Skeletal muscle tissue (tissue), 4 donors: ENCODE measurements around the gene FGFRL1. TPM values are rescaled to one million over a fixed set of nuclear protein-coding genes. Genes with fewer than 3 reads are reported as not detected.
"Not testable (repeated sequence)": the region's sequence is repeated elsewhere in the genome, so short reads cannot be mapped to it uniquely, and the experiment has no call there.

Source experiments
- H3K27ac ChIP-seq: one replicate; pipeline ENCODE4 v1.7.0; 2013; ENCODE audit warnings: mild to moderate bottlenecking, low read depth, low read length, inconsistent platforms
- H3K27me3 ChIP-seq, 3 donors: one replicate each; pipeline ENCODE4 v1.7.0; 2013; ENCODE audit warnings: low read length in 3 of 3; ENCODE audit not compliant: control insufficient read depth in 3 of 3, insufficient read depth in 3 of 3
- H3K36me3 ChIP-seq, 3 donors: one replicate each; pipeline ENCODE4 v1.7.0; 2013; ENCODE audit warnings: low read length in 3 of 3; ENCODE audit not compliant: control insufficient read depth in 3 of 3, insufficient read depth in 3 of 3
- H3K4me1 ChIP-seq, 3 donors: one replicate each; pipeline ENCODE4 v1.7.0; 2013; ENCODE audit warnings: low read length in 3 of 3, mild to moderate bottlenecking in 3 of 3; ENCODE audit not compliant: control insufficient read depth in 3 of 3, insufficient read depth in 3 of 3
- H3K4me3 ChIP-seq, 3 donors: one replicate each; pipeline ENCODE4 v1.7.0; 2013; ENCODE audit warnings: low read length in 3 of 3
- H3K9ac ChIP-seq, 3 donors: one replicate each; pipeline ENCODE4 v1.7.0; 2013; ENCODE audit warnings: low read length in 3 of 3, mild to moderate bottlenecking in 3 of 3, moderate library complexity in 2 of 3, low read depth in 1 of 3
- H3K9me3 ChIP-seq, 3 donors: one replicate each; pipeline ENCODE4 v1.7.0; 2013; ENCODE audit warnings: low read length in 3 of 3; ENCODE audit not compliant: control insufficient read depth in 3 of 3
- total RNA-seq: library from RNA; depleted of rRNA; stranded (reverse); fragments of >200 nt; gene quantifications from one replicate; pipeline ENCODE4 v1.2.3, GENCODE V29; 2014
- donor health status: Osteomylitis.

The FGFRL1 gene
- total RNA-seq, 1 donor from 2014 or later: 54.3 TPM

DNA sequence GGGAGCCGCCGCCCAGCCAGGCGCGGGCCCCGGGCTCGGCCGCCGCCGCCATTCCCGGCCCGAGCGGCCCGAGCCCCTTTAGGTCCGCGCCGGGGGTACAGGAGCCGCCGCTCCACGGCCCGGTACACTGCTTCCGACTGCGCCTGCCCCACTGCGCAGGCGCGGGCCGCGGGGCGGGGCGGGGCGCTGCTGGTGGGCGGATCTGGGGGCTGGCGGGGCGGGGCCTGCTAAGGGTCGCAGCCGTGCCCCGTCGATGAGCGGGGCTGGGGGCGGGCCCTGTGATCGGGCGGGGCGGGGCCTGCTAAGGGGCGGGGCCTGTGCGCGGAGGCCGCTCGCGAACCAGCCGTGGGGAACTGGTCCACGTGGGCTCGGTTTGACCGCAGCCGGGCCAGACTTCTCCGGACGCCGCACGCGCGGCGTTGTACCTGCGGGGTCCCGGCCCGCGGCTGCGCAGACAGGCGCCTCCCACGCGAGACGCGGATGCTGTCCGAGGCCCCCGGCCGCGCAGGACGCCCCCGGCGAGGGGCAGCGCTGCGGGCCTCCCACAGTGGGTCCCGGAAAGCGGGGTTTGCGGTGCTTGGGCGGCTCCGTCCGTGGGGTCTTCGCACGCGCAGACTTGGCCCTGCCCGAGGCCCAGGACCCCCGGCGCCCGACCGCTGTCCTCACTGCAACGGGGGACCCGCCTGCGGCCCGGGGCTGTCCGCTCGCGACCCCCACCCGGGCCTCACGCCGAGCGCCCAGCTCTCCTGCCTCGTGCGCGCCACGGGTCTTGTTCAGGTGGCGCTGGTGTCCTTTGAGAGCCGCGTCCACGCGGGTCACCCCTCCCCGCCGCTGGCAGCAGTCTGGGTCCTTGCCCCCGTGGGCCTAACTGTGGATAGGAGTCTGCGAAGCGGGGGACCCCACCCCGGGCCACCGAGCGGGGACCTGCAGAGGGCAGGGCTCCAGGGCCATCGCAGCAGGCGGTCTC, 37.7 kb upstream of the FGFRL1 start, which contains the start of gene DGKQ:
Gene DGKQ (minus strand): TSS at position 139 of the 967 bp plus-strand sequence. CDS start 87 bp downstream, at position 52.
- no peak within 1 kb of the TSS for H3K27ac ChIP-seq
- peaks cover 0 to 6% (median 0%) of the 10 kb centered on the region in 3 donors for H3K27me3 ChIP-seq
- peaks cover 20 to 25% (median 21%) of the 10 kb centered on the region in 3 donors for H3K4me1 ChIP-seq

DNA sequence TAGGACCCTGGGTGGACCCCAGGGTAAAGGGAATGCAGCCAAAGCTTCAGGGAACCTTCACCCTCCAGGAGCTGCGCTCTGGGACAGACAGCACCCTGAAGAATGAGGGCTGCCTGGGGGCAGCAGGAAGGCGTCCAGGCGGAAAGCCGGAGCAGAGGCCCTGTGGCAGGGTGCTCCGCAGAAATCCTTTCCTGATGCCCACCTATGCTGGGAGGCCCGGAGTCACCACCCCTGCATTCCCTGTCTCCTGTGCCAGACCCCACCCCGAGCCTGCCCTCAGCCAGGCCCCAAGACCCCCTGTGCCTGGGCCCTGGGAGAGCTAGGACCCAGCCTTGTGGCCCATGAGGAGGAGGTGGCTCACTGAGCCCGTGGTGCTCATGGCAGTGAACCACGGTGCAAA, 36.8 kb upstream of the FGFRL1 start:
- H3K4me3 ChIP-seq: no peak overlapping the region
- no peak overlapping the region for H3K9ac ChIP-seq
- H3K4me1 ChIP-seq: peaks cover 20 to 25% (median 21%) of the 10 kb centered on the region in 3 donors
- peaks cover 0 to 3% (median 0%) of the 10 kb centered on the region in 3 donors for H3K27me3 ChIP-seq
- no peaks in the 10 kb centered on the region for H3K9me3 ChIP-seq
- H3K27ac ChIP-seq: no peak overlapping the region
- no peaks in the 10 kb centered on the region for H3K36me3 ChIP-seq

More for the DNA sequence above, 37.7 kb upstream of the FGFRL1 start, which contains the start of gene DGKQ:
- Histone ChIP-seq H3K36me3 (no peaks in the 10 kb centered on the region), H3K9ac (peak within 1 kb of the TSS; percentile 65 to 82 (median 73)), H3K9me3 (no peaks in the 10 kb centered on the region), H3K4me3 (peak within 1 kb of the TSS; percentile 56 to 82 (median 71))

DNA sequence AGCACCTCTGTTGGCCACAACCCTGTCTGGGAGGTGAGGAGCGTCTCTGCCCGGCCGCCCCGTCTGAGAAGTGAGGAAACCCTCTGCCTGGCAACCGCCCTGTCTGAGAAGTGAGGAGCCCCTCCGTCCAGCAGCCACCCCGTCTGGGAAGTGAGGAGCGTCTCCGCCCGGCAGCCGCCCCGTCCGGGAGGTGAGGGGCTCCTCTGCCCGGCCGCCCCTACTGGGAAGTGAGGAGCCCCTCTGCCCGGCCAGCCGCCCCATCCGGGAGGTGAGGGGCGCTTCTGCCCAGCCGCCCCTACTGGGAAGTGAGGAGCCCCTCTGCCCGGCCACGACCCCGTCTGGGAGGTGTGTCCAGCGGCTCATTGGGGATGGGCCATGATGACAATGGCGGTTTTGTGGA, 35.4 kb upstream of the FGFRL1 start:
- H3K9me3 ChIP-seq, H3K9ac ChIP-seq, H3K27ac ChIP-seq, H3K4me3 ChIP-seq, H3K27me3 ChIP-seq, H3K36me3 ChIP-seq: not testable (repeated sequence)
- peaks cover 19 to 20% (median 19%) of the 10 kb centered on the region in 3 donors for H3K4me1 ChIP-seq

DNA sequence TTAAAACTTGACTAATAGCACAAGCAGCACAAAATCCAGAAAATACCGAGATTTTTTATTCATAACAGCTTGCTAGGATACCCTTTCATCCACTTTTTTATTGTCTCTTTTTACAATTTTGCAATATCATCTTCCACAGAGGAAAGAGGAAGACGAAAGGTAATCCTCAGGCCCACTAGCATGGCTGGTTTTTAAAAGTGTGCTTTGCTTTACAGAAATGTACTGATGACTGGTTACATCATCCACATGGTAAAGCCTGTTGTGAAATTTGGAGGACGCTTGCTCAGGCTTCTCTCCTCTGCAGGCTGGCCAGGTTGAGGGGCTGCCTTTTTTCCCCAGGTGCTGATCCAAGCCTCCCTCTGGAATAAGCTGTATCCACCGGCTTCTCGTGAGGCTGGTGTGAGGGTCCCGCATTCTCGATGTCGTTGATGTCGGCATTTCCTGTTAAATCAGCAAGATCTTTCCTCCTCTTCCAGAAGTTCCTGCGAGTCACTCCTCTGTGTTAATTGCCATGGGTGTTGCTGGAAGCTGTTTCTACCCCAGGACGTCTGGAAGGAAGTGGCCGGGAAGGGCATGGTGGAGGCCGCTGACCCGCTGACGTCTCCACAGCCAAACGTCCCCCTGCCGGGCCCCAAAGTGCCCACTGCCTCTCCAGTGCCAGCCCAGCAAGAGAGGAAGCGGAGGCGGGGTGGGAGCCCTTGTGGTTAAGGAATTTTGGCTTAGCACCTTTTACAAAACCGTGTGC, 32.3 kb upstream of the FGFRL1 start:
- Histone ChIP-seq H3K27me3 (no peaks in the 10 kb centered on the region), H3K4me3 (no peak overlapping the region), H3K36me3 (no peaks in the 10 kb centered on the region), H3K27ac (no peak overlapping the region), H3K4me1 (no peaks in the 10 kb centered on the region), H3K9me3 (no peaks in the 10 kb centered on the region), H3K9ac (no peak overlapping the region)

DNA sequence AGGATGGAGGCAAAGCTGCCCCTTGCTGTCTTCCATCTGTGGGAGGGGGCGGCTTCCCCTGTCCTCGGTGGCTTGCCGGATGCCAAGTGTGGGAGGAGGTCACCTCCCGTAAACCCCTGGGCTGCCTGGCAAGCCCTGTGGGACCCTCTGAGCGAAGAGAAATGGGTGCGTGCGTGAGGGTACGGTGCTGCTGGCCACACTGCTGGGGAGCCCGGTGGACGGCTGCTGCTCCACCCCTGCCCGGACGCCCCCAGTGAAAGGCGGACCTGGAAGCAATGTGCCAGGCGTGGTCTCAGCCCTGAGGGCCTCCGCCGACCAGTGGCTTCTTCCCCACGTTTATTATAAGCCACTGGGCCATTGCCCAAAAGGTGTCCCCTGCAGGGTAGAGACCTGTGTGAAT, 29.1 kb upstream of the FGFRL1 start:
- Histone ChIP-seq H3K36me3 (no peaks in the 10 kb centered on the region), H3K4me3 (no peak overlapping the region), H3K9me3 (no peaks in the 10 kb centered on the region), H3K4me1 (peaks cover 7 to 14% (median 11%) of the 10 kb centered on the region in 3 donors), H3K27ac (no peak overlapping the region), H3K27me3 (no peaks in the 10 kb centered on the region), H3K9ac (no peak overlapping the region)

DNA sequence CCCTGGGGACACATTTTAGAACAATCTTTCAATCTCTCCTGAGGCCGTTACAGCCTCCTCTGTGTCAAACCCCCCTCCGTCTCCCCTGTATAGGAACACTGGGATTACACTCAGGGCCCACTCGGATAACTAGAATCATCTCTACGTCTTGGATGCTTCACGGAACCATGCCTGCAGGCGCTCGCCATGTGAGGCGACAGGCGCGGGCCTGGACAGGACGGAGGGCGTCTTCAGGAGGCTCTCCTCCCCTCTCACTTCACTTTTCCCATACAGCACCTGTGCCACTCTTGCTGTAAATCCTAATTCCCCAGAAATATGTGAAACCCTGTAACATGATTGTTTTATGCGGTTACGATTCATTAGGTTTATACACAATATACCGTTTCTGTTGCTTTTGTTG, 28.6 kb upstream of the FGFRL1 start:
- peaks cover 12 to 20% (median 14%) of the 10 kb centered on the region in 3 donors for H3K4me1 ChIP-seq
- no peak overlapping the region for H3K4me3 ChIP-seq
- no peak overlapping the region for H3K27ac ChIP-seq
- no peaks in the 10 kb centered on the region for H3K27me3 ChIP-seq
- no peaks in the 10 kb centered on the region for H3K36me3 ChIP-seq
- no peaks in the 10 kb centered on the region for H3K9me3 ChIP-seq
- no peak overlapping the region for H3K9ac ChIP-seq

DNA sequence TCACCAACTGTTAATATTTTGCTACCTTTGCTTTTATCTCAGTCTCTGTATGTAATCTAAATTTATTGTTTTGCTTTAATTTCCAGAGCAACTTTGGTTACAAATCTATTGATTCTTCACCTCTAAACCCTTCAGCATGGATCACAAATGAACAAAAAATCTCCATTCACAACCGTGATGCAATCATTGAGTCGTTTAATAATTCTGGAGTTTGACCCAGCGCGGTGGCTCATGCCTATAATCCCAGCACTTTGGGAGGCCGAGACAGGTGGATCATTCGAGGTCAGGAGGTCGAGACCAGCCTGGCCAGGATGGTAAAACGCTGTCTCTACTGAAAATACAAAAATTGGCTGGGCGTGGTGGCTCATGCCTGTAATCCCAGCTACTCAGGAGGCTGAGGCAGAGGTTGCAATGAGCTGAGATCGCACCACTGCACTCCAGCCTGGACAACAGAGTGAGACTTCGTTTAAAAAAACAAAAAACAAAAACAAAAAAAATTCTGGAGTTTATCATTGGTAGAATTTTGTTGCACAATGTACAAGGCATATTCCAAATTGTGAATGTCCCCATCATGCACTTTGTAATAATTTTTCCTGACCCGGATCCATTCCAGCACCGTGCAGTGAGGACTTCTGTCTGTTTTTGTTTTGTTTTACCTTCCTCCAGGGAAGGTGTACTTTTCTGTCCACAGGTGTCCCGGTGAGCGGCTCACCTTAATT, 26.9 kb upstream of the FGFRL1 start:
- H3K9ac ChIP-seq: peak overlapping the region in 1 of 3 donors; percentile 55
- H3K4me3 ChIP-seq: peak overlapping the region; percentile 13 to 33 (median 32)
- H3K4me1 ChIP-seq: peaks cover 15 to 26% (median 17%) of the 10 kb centered on the region in 3 donors
- H3K9me3 ChIP-seq: no peaks in the 10 kb centered on the region
- H3K27me3 ChIP-seq: no peaks in the 10 kb centered on the region
- no peaks in the 10 kb centered on the region for H3K36me3 ChIP-seq
- H3K27ac ChIP-seq: no peak overlapping the region

DNA sequence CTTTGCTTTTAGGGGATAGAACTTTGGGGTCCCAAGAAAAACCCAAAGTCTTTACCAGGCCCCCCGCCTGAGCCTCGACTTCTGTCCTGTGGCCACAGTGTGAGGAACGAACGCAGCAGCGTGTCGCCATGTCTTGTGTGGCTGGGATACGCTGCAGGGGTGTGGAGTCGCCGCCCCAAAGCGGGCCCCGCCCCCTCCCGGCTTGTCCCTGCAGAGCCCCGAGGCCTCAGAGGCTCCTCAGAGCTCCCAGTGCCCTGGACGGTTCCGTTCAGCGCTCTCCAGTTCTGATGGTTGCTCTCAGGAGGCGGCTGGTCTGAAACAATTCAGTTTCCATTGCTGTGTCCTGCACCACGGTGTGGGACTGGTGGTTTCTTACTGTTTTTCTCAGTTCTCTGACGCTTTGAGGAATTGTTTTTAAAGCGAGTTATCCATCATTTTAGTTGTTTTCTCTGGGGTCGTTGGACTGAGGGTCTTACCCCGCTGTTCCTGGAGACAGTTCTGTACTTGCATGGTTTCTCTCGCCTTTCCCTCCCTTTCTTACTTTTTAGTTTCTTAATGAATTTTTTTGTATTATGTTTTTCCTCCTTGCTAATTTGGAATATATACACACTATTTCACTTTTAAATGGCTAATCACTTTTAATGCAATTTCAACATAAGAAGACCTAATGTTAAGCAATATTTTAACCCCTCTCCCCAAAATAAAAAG, 26.1 kb upstream of the FGFRL1 start:
- Histone ChIP-seq H3K4me1 (peaks cover 15 to 26% (median 17%) of the 10 kb centered on the region in 3 donors), H3K27me3 (no peaks in the 10 kb centered on the region), H3K27ac (no peak overlapping the region), H3K36me3 (peaks cover 3 to 5% (median 4%) of the 10 kb centered on the region in 3 donors), H3K9ac (peak overlapping the region in 1 of 3 donors; percentile 55), H3K4me3 (peak overlapping the region; percentile 13 to 33 (median 32)), H3K9me3 (no peaks in the 10 kb centered on the region)

DNA sequence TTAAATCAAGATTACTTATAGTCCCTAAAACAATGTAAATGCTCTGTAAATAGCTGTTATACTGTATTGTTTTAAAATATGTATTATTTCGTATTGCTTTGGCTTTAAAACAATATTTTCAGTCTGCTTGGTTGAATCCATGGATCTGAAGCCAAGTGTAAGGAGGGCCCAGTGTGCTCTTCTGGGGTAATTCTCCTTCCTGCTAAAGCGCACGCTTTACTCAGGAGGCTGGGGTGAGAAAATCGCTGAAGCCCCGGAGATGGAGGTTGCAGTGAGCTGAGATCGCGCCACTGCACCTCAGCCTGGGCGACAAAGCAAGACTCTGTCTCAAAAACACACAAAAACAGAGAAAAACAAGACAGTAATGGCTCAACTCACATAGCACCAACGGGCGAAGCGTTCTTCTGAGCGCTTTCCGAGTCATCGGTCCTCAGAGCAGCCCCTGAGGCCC, 25.0 kb upstream of the FGFRL1 start:
- peak overlapping the region; percentile 83 to 86 (median 85) for H3K4me3 ChIP-seq
- H3K27ac ChIP-seq: no peak overlapping the region
- H3K9ac ChIP-seq: peak overlapping the region; percentile 40 to 89 (median 69)
- peaks cover 15 to 26% (median 17%) of the 10 kb centered on the region in 3 donors for H3K4me1 ChIP-seq
- H3K36me3 ChIP-seq: peaks cover 4 to 6% (median 6%) of the 10 kb centered on the region in 3 donors
- no peaks in the 10 kb centered on the region for H3K9me3 ChIP-seq
- H3K27me3 ChIP-seq: no peaks in the 10 kb centered on the region
